Fibroblast of pulmonary artery (primary cell): ENCODE measurements around the gene PRCP.

Experiments used
- DNase-seq: peaks from one replicate; pipeline ENCODE4 v3.0.0-alpha.2; 2010; ENCODE audit warnings: low read depth
- H3K4me3 ChIP-seq: replicated peaks from 2 replicates; pipeline ENCODE4 v1.5.1; 2011; ENCODE audit warnings: low read depth, mild to moderate bottlenecking, control low read depth, low read length, moderate library complexity
- CTCF ChIP-seq: IDR thresholded peaks from 2 replicates; pipeline ENCODE4 v1.5.1; 2011; ENCODE audit warnings: mild to moderate bottlenecking, control low read depth, low read length, inconsistent platforms; ENCODE audit errors: missing control alignments

PRCP gene

GRCh38 chr11:82790723-82791484 lies 109.3 kb downstream of the PRCP start:
- peak; percentile 2 for DNase-seq

GRCh38 chr11:82787981-82788380 lies 112.2 kb downstream of the PRCP start:
- no peak for TF ChIP-seq CTCF
- no peak overlapping the region for H3K4me3 ChIP-seq
- no peak for DNase-seq

More at GRCh38 chr11:82790723-82791484, 109.3 kb downstream of the PRCP start:
- TF ChIP-seq CTCF: no peak
- H3K4me3 ChIP-seq: no peak overlapping the region

- no peak for DNase-seq
- H3K4me3 ChIP-seq: no peak overlapping the region
- no peak for TF ChIP-seq CTCF
These were observed 113.4 kb downstream of the PRCP start for GRCh38 chr11:82786836-82787235.

- no peak for DNase-seq
- H3K4me3 ChIP-seq: no peak overlapping the region
- no peak for TF ChIP-seq CTCF
These were observed 114.2 kb downstream of the PRCP start for GRCh38 chr11:82786001-82786400.

GRCh38 chr11:82782825-82783374 lies 117.3 kb downstream of the PRCP start:
- DNase-seq: no peak
- no peak overlapping the region for H3K4me3 ChIP-seq
- TF ChIP-seq CTCF: no peak

GRCh38 chr11:82778776-82779175 lies 121.5 kb downstream of the PRCP start:
- DNase-seq: no peak
- TF ChIP-seq CTCF: no peak
- no peak overlapping the region for H3K4me3 ChIP-seq

GRCh38 chr11:82776377-82776776 lies 123.9 kb downstream of the PRCP start:
- H3K4me3 ChIP-seq: no peak overlapping the region
- TF ChIP-seq CTCF: no peak
- DNase-seq: no peak
